IPS-NIHi7 (cell line): ENCODE data around the gene GNG12.

Experiments
- DNase-seq: peaks from one replicate; pipeline ENCODE4 v3.0.0; 2012; ENCODE audit warnings: mixed read lengths; ENCODE audit errors: extremely low spot score

The GNG12 gene

GRCh38 chr1:67753776-67754525 is 79.3 kb downstream of the GNG12 start:
- DNase-seq: no peak

GRCh38 chr1:67752306-67752705 is 81.0 kb downstream of the GNG12 start:
- no peak for DNase-seq

GRCh38 chr1:67750691-67751054 is 82.6 kb downstream of the GNG12 start:
- no peak for DNase-seq

GRCh38 chr1:67749844-67750690 is 83.2 kb downstream of the GNG12 start:
- DNase-seq: no peak

- DNase-seq: peak; percentile 77
Measured at GRCh38 chr1:67749263-67749843, 83.9 kb downstream of the GNG12 start.

GRCh38 chr1:67748630-67749029 is 84.6 kb downstream of the GNG12 start:
- DNase-seq: no peak

GRCh38 chr1:67747671-67748546 is 85.4 kb downstream of the GNG12 start:
- no peak for DNase-seq

- no peak for DNase-seq
Measured at GRCh38 chr1:67745875-67746698, 87.2 kb downstream of the GNG12 start.

- no peak for DNase-seq
Measured at GRCh38 chr1:67743072-67743725, 90.1 kb downstream of the GNG12 start.

GRCh38 chr1:67741736-67742135 is 91.5 kb downstream of the GNG12 start:
- no peak for DNase-seq

- DNase-seq: no peak
Measured at GRCh38 chr1:67741121-67741520, 92.1 kb downstream of the GNG12 start.

GRCh38 chr1:67740543-67740942 is 92.7 kb downstream of the GNG12 start:
- no peak for DNase-seq

- no peak for DNase-seq
Measured at GRCh38 chr1:67739361-67739760, 93.9 kb downstream of the GNG12 start.

- no peak for DNase-seq
Measured at GRCh38 chr1:67738401-67738800, 94.9 kb downstream of the GNG12 start.

- DNase-seq: no peak
Measured at GRCh38 chr1:67737875-67738274, 95.4 kb downstream of the GNG12 start.

- DNase-seq: no peak
Measured at GRCh38 chr1:67736750-67737149, 96.5 kb downstream of the GNG12 start.

GRCh38 chr1:67735806-67736627 is 97.2 kb downstream of the GNG12 start:
- DNase-seq: no peak

GRCh38 chr1:67735206-67735605 is 98.1 kb downstream of the GNG12 start:
- DNase-seq: no peak

- DNase-seq: no peak
Measured at GRCh38 chr1:67734323-67734690, 99.0 kb downstream of the GNG12 start.
